BLaER1 treated with 17β-estradiol and CSF1 and Interleukin-3, amounts not matched to agents 10 nM and 100 nM (cell line): ENCODE results near the gene SLC8A1.

Experiments
- H3K27ac ChIP-seq, 11 experiments: shearing (Covaris generic); formaldehyde crosslinking; 2 replicates each; pipeline ENCODE4 v1.8.1; 2022
- H3K27me3 ChIP-seq, 11 experiments: shearing (Covaris generic); formaldehyde crosslinking; 2 replicates each; pipeline ENCODE4 v1.8.1; 2022
- H3K36me3 ChIP-seq, 11 experiments: shearing (Covaris generic); formaldehyde crosslinking; 2 replicates each; pipeline ENCODE4 v1.8.1; 2022
- H3K4me1 ChIP-seq, 10 experiments: shearing (Covaris generic); formaldehyde crosslinking; 2 replicates each; pipeline ENCODE4 v1.8.1; 2022
- H3K4me2 ChIP-seq, 11 experiments: shearing (Covaris generic); formaldehyde crosslinking; 2 replicates each; pipeline ENCODE4 v1.8.1; 2022
- H3K4me3 ChIP-seq, 10 experiments: shearing (Covaris generic); formaldehyde crosslinking; 2 replicates each; pipeline ENCODE4 v1.8.1; 2022
- H3K9ac ChIP-seq, 11 experiments: shearing (Covaris generic); formaldehyde crosslinking; 2 replicates each; pipeline ENCODE4 v1.8.1; 2022
- H3K9me3 ChIP-seq, 11 experiments: shearing (Covaris generic); formaldehyde crosslinking; replicated peaks in 1 of 11; 2 replicates each; pipeline ENCODE4 v1.8.1; 2022
- H4K20me1 ChIP-seq, 11 experiments: shearing (Covaris generic); formaldehyde crosslinking; 2 replicates each; pipeline ENCODE4 v1.8.1; 2022
- Cebpa-rat ChIP-seq, 11 experiments: shearing (Covaris generic); IDR thresholded peaks; 2 replicates each; pipeline ENCODE4 v1.8.1; 2022

SLC8A1 gene

GRCh38 chr2:40159333-40159732 is 292.6 kb downstream of the SLC8A1 start:
- Histone ChIP-seq H3K9ac (no peak overlapping the region), H3K4me3 (no peak overlapping the region), H3K4me2 (no peak overlapping the region), H4K20me1 (no peaks in the 10 kb centered on the region), H3K36me3 (peaks cover 62 to 96% (median 87%) of the 10 kb centered on the region in 11 experiments), H3K4me1 (no peaks in the 10 kb centered on the region), H3K27me3 (no peaks in the 10 kb centered on the region), H3K9me3 (0 out of 22 replicates have a peak, but pooled peaks cover 0 to 4% (median 0%) of the 10 kb centered on the region in 11 experiments), H3K27ac (no peak overlapping the region)
- TF ChIP-seq Cebpa-rat (IDR thresholded peaks at IDR 0.05) = no peak

- Histone ChIP-seq H3K9me3 (0 out of 22 replicates have a peak, but pooled peaks cover 0 to 4% (median 0%) of the 10 kb centered on the region in 11 experiments), H3K4me2 (no peak overlapping the region), H3K4me1 (no peaks in the 10 kb centered on the region), H3K36me3 (peaks cover 62 to 91% (median 81%) of the 10 kb centered on the region in 11 experiments), H4K20me1 (no peaks in the 10 kb centered on the region), H3K4me3 (no peak overlapping the region), H3K27me3 (no peaks in the 10 kb centered on the region), H3K9ac (no peak overlapping the region), H3K27ac (no peak overlapping the region)
- no peak for TF ChIP-seq Cebpa-rat (IDR thresholded peaks at IDR 0.05)
These were observed 293.1 kb downstream of the SLC8A1 start for GRCh38 chr2:40158781-40159180.

GRCh38 chr2:40155728-40156127 is 296.2 kb downstream of the SLC8A1 start:
- 0 out of 22 replicates have a peak, but pooled peaks cover 0 to 4% (median 0%) of the 10 kb centered on the region in 11 experiments for H3K9me3 ChIP-seq
- H3K27ac ChIP-seq = no peak overlapping the region
- no peak for TF ChIP-seq Cebpa-rat (IDR thresholded peaks at IDR 0.05)
- no peaks in the 10 kb centered on the region for H3K27me3 ChIP-seq
- peaks cover 49 to 84% (median 56%) of the 10 kb centered on the region in 11 experiments for H3K36me3 ChIP-seq
- no peak overlapping the region for H3K4me2 ChIP-seq
- H3K4me1 ChIP-seq = no peaks in the 10 kb centered on the region
- H4K20me1 ChIP-seq = no peaks in the 10 kb centered on the region
- H3K4me3 ChIP-seq = no peak overlapping the region
- H3K9ac ChIP-seq = no peak overlapping the region

- Histone ChIP-seq H3K4me3 (no peak overlapping the region), H3K4me2 (no peak overlapping the region), H3K36me3 (peaks cover 6 to 75% (median 23%) of the 10 kb centered on the region in 11 experiments; a peak in 21 of 22 replicates), H3K9me3 (no peaks in the 10 kb centered on the region), H3K4me1 (no peaks in the 10 kb centered on the region), H3K27me3 (no peaks in the 10 kb centered on the region), H3K27ac (no peak overlapping the region), H3K9ac (no peak overlapping the region), H4K20me1 (no peaks in the 10 kb centered on the region)
- TF ChIP-seq Cebpa-rat (IDR thresholded peaks at IDR 0.05) = no peak
These were observed 301.6 kb downstream of the SLC8A1 start for GRCh38 chr2:40150266-40150665.

- no peak overlapping the region for H3K4me2 ChIP-seq
- no peaks in the 10 kb centered on the region for H4K20me1 ChIP-seq
- H3K4me1 ChIP-seq = no peaks in the 10 kb centered on the region
- H3K9ac ChIP-seq = no peak overlapping the region
- no peak overlapping the region for H3K4me3 ChIP-seq
- H3K36me3 ChIP-seq = peaks cover 6 to 71% (median 20%) of the 10 kb centered on the region in 11 experiments; a peak in 16 of 22 replicates
- no peak overlapping the region for H3K27ac ChIP-seq
- H3K27me3 ChIP-seq = no peaks in the 10 kb centered on the region
- no peaks in the 10 kb centered on the region for H3K9me3 ChIP-seq
- no peak for TF ChIP-seq Cebpa-rat (IDR thresholded peaks at IDR 0.05)
These were observed 303.6 kb downstream of the SLC8A1 start for GRCh38 chr2:40148334-40148733.

- H3K36me3 ChIP-seq = peaks cover 6 to 67% (median 18%) of the 10 kb centered on the region in 11 experiments; a peak in 16 of 22 replicates
- no peak overlapping the region for H3K4me3 ChIP-seq
- TF ChIP-seq Cebpa-rat (IDR thresholded peaks at IDR 0.05) = no peak
- H3K9me3 ChIP-seq = no peaks in the 10 kb centered on the region
- H3K4me1 ChIP-seq = no peaks in the 10 kb centered on the region
- H4K20me1 ChIP-seq = no peaks in the 10 kb centered on the region
- H3K9ac ChIP-seq = no peak overlapping the region
- H3K4me2 ChIP-seq = no peak overlapping the region
- no peaks in the 10 kb centered on the region for H3K27me3 ChIP-seq
- no peak overlapping the region for H3K27ac ChIP-seq
These were observed 304.5 kb downstream of the SLC8A1 start for GRCh38 chr2:40147360-40147759.

GRCh38 chr2:40144022-40144421 is 307.9 kb downstream of the SLC8A1 start:
- no peaks in the 10 kb centered on the region for H3K4me1 ChIP-seq
- no peak overlapping the region for H3K4me3 ChIP-seq
- H3K9me3 ChIP-seq = no peaks in the 10 kb centered on the region
- no peak overlapping the region for H3K4me2 ChIP-seq
- H3K27ac ChIP-seq = no peak overlapping the region
- no peaks in the 10 kb centered on the region for H3K27me3 ChIP-seq
- H4K20me1 ChIP-seq = no peaks in the 10 kb centered on the region
- H3K36me3 ChIP-seq = peaks cover 18 to 68% (median 35%) of the 10 kb centered on the region in 11 experiments
- no peak for TF ChIP-seq Cebpa-rat (IDR thresholded peaks at IDR 0.05)
- H3K9ac ChIP-seq = no peak overlapping the region

- Histone ChIP-seq H3K9ac (no peak overlapping the region), H3K4me2 (no peak overlapping the region), H3K27me3 (no peaks in the 10 kb centered on the region), H3K27ac (no peak overlapping the region), H3K9me3 (no peaks in the 10 kb centered on the region), H3K4me1 (no peaks in the 10 kb centered on the region), H3K4me3 (no peak overlapping the region), H3K36me3 (peaks cover 24 to 70% (median 40%) of the 10 kb centered on the region in 11 experiments), H4K20me1 (no peaks in the 10 kb centered on the region)
- no peak for TF ChIP-seq Cebpa-rat (IDR thresholded peaks at IDR 0.05)
These were observed 313.6 kb downstream of the SLC8A1 start for GRCh38 chr2:40138314-40138713.

GRCh38 chr2:40131081-40131704 is 320.7 kb downstream of the SLC8A1 start:
- H3K4me2 ChIP-seq = no peak overlapping the region
- no peak overlapping the region for H3K9ac ChIP-seq
- TF ChIP-seq Cebpa-rat (IDR thresholded peaks at IDR 0.05) = no peak
- H3K27me3 ChIP-seq = no peaks in the 10 kb centered on the region
- no peak overlapping the region for H3K4me3 ChIP-seq
- peaks cover 0 to 18% (median 13%) of the 10 kb centered on the region in 10 experiments; a peak in 15 of 20 replicates for H3K4me1 ChIP-seq
- H4K20me1 ChIP-seq = no peaks in the 10 kb centered on the region
- H3K36me3 ChIP-seq = peaks cover 0 to 26% (median 11%) of the 10 kb centered on the region in 11 experiments; a peak in 11 of 22 replicates
- H3K27ac ChIP-seq = no peak overlapping the region
- H3K9me3 ChIP-seq = no peaks in the 10 kb centered on the region
